Pancreas (tissue), 10 donors: ENCODE data around the gene RAB9B. TPM values are rescaled to one million over a fixed set of nuclear protein-coding genes. Genes with fewer than 3 reads are reported as not detected.

Experiments used
- ATAC-seq, 4 donors: fragments of 200-7000 bp; cut with Tn5 transposase; one replicate each; pipeline versions ENCODE4 v1.8.0 to v1.9.1; 2020; ENCODE audit warnings: mild to moderate bottlenecking in 4 of 4, moderate library complexity in 4 of 4
- DNase-seq, 6 donors: peaks; one replicate each; pipeline ENCODE4 v3.0.0-alpha.2; 2020
- FAIRE-seq: peaks from 2 replicates; lab custom pipeline; 2012; peaks lifted over from hg19 to GRCh38; lab: Jason Lieb, UNC
- H3K27ac ChIP-seq, 4 donors: fragments of 200-600 bp; sonication (generic); 1 replicate in 3 of 4; 2 replicates in 1 of 4; pipeline versions ENCODE4 v1.5.0 to v1.8.0; 2020
- H3K27me3 ChIP-seq, 4 donors: fragments of 200-600 bp; one replicate each; pipeline ENCODE4 v1.8.0; 2021
- H3K36me3 ChIP-seq, 3 donors: fragments of 200-600 bp; sonication (generic) in 1 of 3; one replicate each; pipeline versions ENCODE4 v1.5.0 to v1.8.0; 2020 to 2021
- H3K4me1 ChIP-seq, 3 donors: fragments of 200-600 bp; one replicate each; pipeline ENCODE4 v1.8.0; 2021
- H3K4me3 ChIP-seq, 4 donors: fragments of 200-600 bp; sonication (generic) in 2 of 4; one replicate each; pipeline versions ENCODE4 v1.5.0 to v1.8.0; 2020 to 2021
- H3K9me3 ChIP-seq, 4 donors: fragments of 200-600 bp; one replicate each; pipeline ENCODE4 v1.8.0; 2021
- WGBS, 2 donors: extraction: QIAGEN DNeasy Blood & Tissue Kit; methylation state at CpG; one replicate each; pipeline ENCODE4 v1.1.7; 2013; 5-methylcytosine and 5-hydroxymethylcytosine counted together
- intact Hi-C, 3 donors: fragments of 100-400 bp; cut with DNase I; formaldehyde crosslinking; loops; one replicate each; pipeline versions ENCODE4 v1.11.1 to v1.14.2; 2022
- polyA plus RNA-seq, 2 donors: library from polyadenylated mRNA; stranded (reverse); fragments of 200-250 nt; gene quantifications; one replicate each; pipeline ENCODE4 v1.2.3, GENCODE V29; 2013
- total RNA-seq, 6 donors: library from RNA; stranded (reverse); fragmentation: NEBNext Ultra II Directional in 4 of 6; extraction: Animal tissue kit (Norgen Biotek cat#: 25700) in 4 of 6; gene quantifications; one replicate each; pipeline versions ENCODE4 v1.2.1 to v1.2.4, GENCODE V29; 2021 to 2023
- TF ChIP-seq, protein P1 (sequence below), 4 donors: fragments of 200-600 bp; sonication (generic) in 3 of 4; IDR thresholded peaks; one replicate each; pipeline versions ENCODE4 v1.5.0 to v1.8.0; 2021; ENCODE audit warnings: antibody characterized with exemption in 4 of 4
- donor health status: healthy with polysubstance abuse.
- donor health status: DM: no; HTN: no; CAD: no; lungs with moderate emphysema.
- donor health status: DM: no; HTN: no; CAD: no.
- donor health status: control.
- donor health status: control.
- donor health status: Bipolar disorder and iron deficiency.
- donor health status: DM: yes; HTN: yes; CAD: no.
- donor health status: DM: no; HTN: no; CAD: no.
- donor health status: DM: no; HTN: no; CAD: no.
- donor health status: DM: yes; HTN: yes; CAD: no.

Gene RAB9B
- total RNA-seq, result 1 to 10 TPM in 1 of 6 donors, under 1 TPM in 5; 0.38 to 1.1 (median 0.80) TPM
- 1 to 10 TPM in 1 of 2 donors, under 1 TPM in 1; 0.49 to 2.3 TPM for polyA plus RNA-seq

DNA sequence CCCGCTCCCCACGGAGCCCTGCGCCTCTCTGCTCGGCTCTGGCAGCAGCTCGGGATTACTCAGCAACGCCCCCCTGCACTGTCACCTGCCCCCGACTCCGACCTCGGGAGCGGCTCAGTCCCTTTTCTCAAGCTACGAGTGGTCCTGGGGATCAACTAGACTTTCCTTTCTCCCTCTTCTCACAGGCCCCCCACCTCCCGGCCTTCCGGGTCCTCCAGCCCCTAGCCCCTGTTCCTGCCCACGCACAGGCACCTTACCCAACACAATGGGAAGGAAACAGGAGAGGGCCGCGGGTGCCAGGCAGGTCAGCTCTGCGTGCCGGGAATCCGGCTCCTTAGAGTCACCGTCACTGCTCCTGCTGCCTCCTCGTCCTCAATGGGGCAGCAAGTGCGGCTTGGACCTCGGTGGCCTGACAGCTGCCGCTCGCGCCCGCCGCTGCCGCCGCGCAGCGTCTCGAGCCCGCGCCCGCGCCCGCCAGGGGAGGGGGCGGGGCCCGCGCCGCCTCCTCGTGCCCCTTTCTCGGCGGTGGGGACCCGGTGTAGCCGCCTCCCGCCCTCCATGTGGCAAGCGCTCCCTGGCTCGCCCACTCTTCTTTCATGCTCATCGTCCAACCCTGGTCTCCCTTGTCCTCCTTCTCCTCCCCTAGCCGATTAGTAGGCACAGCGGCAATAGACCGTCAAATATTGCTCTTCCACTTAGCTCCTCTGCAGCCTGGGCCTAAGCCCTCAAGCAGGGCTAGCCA, at the start of gene RAB9B:
Gene RAB9B (minus strand): TSS at position 455 of the 742 bp plus-strand sequence. CDS start 6,473 bp downstream, outside the sequence.
- Histone ChIP-seq H3K36me3 (no peaks in the 10 kb centered on the region), H3K27me3 (peaks cover 0 to 16% (median 3%) of the 10 kb centered on the region in 4 donors), H3K9me3 (no peaks in the 10 kb centered on the region), H3K27ac (no peak within 1 kb of the TSS), H3K4me1 (no peaks in the 10 kb centered on the region), H3K4me3 (peak within 1 kb of the TSS; percentile 23 to 54 (median 37))
- no peak for FAIRE-seq
- TF ChIP-seq, protein P1, sequence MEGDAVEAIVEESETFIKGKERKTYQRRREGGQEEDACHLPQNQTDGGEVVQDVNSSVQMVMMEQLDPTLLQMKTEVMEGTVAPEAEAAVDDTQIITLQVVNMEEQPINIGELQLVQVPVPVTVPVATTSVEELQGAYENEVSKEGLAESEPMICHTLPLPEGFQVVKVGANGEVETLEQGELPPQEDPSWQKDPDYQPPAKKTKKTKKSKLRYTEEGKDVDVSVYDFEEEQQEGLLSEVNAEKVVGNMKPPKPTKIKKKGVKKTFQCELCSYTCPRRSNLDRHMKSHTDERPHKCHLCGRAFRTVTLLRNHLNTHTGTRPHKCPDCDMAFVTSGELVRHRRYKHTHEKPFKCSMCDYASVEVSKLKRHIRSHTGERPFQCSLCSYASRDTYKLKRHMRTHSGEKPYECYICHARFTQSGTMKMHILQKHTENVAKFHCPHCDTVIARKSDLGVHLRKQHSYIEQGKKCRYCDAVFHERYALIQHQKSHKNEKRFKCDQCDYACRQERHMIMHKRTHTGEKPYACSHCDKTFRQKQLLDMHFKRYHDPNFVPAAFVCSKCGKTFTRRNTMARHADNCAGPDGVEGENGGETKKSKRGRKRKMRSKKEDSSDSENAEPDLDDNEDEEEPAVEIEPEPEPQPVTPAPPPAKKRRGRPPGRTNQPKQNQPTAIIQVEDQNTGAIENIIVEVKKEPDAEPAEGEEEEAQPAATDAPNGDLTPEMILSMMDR (IDR thresholded peaks at IDR 0.05), result no peak
- ATAC-seq, result peak; percentile 91 to 97 (median 96)
- intact Hi-C loops, result no loop called here
- WGBS, 2 donors, result 1 to 13% methylated on average over 39 to 54 of the region's 54 CpGs
- DNase-seq, result peak; percentile 30 to 90 (median 60)

DNA sequence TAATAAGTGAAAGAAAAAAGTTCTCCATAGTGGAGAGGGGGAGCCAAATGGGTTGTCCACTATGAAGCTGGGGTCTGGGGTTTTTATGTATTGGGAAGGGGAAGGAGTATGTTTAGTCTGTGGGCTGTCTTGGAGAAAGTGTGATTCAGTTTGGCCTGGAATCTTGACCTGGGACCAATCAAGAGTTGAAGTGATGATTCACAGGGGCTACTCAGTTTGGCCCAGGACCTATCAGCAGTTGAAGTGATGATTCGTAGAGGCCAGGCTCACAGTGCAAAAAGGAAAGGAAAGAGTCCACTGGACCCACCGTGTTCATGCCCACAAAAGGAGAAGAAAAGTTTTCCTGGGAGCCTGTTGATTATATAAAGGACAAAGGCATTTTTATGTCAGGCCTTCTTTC, 47.3 kb upstream of the RAB9B start:
- ATAC-seq, result no peak
- FAIRE-seq, result no peak
- TF ChIP-seq, protein P1 (IDR thresholded peaks at IDR 0.05), result no peak
- Histone ChIP-seq H3K27me3 (peaks cover 0 to 9% (median 0%) of the 10 kb centered on the region in 4 donors), H3K4me3 (no peak overlapping the region), H3K4me1 (no peaks in the 10 kb centered on the region), H3K27ac (no peak overlapping the region), H3K9me3 (no peaks in the 10 kb centered on the region), H3K36me3 (no peaks in the 10 kb centered on the region)
- intact Hi-C loops, result no loop called here
- DNase-seq, result no peak
- 52 to 57% methylated on average over 2 of the region's 2 CpGs for WGBS, 2 donors

DNA sequence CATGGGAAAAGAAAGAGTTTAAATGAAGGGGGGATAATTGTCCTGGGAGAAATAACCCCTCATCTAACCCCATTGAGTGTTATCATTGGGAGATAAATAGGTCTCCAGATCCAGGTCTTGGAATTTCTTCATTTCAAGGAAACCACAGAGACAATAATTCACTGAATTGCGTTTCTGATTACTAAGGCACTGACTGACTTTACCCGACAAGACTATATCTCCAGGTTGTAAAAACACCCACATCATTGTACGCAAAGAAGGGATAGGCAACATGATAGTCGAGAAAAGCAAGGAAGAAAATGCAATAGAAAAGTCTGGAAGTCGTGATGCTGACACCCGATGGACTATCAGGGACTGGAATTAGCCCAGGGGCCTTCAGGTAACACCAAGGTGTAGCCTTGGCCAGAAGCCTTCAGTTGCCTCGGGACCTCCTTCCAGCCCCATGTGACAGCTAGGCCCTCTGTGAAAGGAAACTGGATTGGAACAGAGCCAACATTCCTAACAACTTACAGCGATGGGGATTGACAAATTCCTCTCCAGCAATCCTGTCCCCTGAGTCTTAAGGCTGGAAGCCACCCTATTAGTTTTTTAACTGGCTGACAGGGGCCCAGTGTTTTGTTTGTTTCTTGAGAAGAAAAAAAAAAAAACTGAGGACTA, 46.5 kb upstream of the RAB9B start:
- ATAC-seq (no peak), DNase-seq (no peak), FAIRE-seq (peak; percentile 26)
- H3K27ac ChIP-seq, result no peak overlapping the region
- peaks cover 0 to 11% (median 0%) of the 10 kb centered on the region in 4 donors for H3K27me3 ChIP-seq
- H3K4me1 ChIP-seq, result no peaks in the 10 kb centered on the region
- intact Hi-C loops, result no loop called here
- no peaks in the 10 kb centered on the region for H3K9me3 ChIP-seq
- TF ChIP-seq, protein P1 (IDR thresholded peaks at IDR 0.05), result no peak
- H3K36me3 ChIP-seq, result no peaks in the 10 kb centered on the region
- 57 to 74% methylated on average over 8 of the region's 8 CpGs for WGBS, 2 donors
- H3K4me3 ChIP-seq, result no peak overlapping the region

GRCh38 chrX:103877571-103877970, 45.5 kb upstream of the RAB9B start:
- no peak for DNase-seq
- WGBS, 2 donors, result 71 to 84% methylated on average over 3 of the region's 3 CpGs
- Histone ChIP-seq H3K4me1 (no peaks in the 10 kb centered on the region), H3K27ac (no peak overlapping the region), H3K4me3 (no peak overlapping the region), H3K36me3 (no peaks in the 10 kb centered on the region), H3K9me3 (no peaks in the 10 kb centered on the region), H3K27me3 (peaks cover 0 to 13% (median 0%) of the 10 kb centered on the region in 4 donors)
- TF ChIP-seq, protein P1 (IDR thresholded peaks at IDR 0.05), result no peak
- no peak for FAIRE-seq
- no peak for ATAC-seq
- intact Hi-C loops, result no loop called here
